K562 (cell line): ENCODE results near the gene PCDHB6. TPM values are rescaled to one million over a fixed set of nuclear protein-coding genes. Genes with fewer than 3 reads are reported as not detected.

Experiments used
- ATAC-seq: fragments of 200-7000 bp; cut with Tn5 transposase; 3 replicates; pipeline ENCODE4 v1.9.1; 2020; ENCODE audit warnings: moderate library complexity
- BruUV-seq: library from RNA; stranded (reverse); fragments of 400-500 nt; replicated peaks from 2 replicates; lab custom pipeline; 2021; lab: Mats Ljungman, UMichigan
- CTCF ChIA-PET: fragments of 300-600 bp; formaldehyde crosslinking; extraction: SDS; loops from one replicate; lab custom pipeline; 2021; ENCODE audit warnings: low intra/inter-chr PET ratio; lab: Yijun Ruan, JAX
- POLR2A ChIA-PET: fragments of 300-600, 350-650 bp; sonication (Branson Sonifier 250); formaldehyde crosslinking; extraction: SDS; loops from one replicate; lab custom pipeline; 2021; ENCODE audit warnings: antibody characterized with exemption, inconsistent platforms; lab: Yijun Ruan, JAX
- DNase-seq, 4 experiments: peaks; one replicate each; pipeline versions ENCODE4 v3.0.0 to v3.0.0-alpha.2; 2011 to 2018; ENCODE audit warnings: low spot score in 3 of 4, mixed read lengths in 3 of 4; ENCODE audit errors: extremely low read depth in 1 of 4
- FAIRE-seq: peaks from 2 replicates; lab custom pipeline; 2011; peaks lifted over from hg19 to GRCh38; lab: Jason Lieb, UNC
- H2AFZ ChIP-seq: 2 replicates; pipeline ENCODE4 v1.6.0; 2011; ENCODE audit warnings: low read depth, low read length, control low read depth, inconsistent platforms
- H3K27ac ChIP-seq: fragments of 200-600 bp; 3 replicates; pipeline ENCODE4 v1.8.0; 2011; ENCODE audit warnings: low read depth, mild to moderate bottlenecking, control low read depth, inconsistent platforms, low read length, moderate library complexity, mixed read lengths; ENCODE audit errors: extremely low read depth
- H3K27me3 ChIP-seq, 2 experiments: fragments of 300-600 bp in 1 of 2; 2 replicates in 1 of 2; 3 replicates in 1 of 2; pipeline versions ENCODE4 v1.6.0 to v1.8.0; 2011; ENCODE audit warnings: inconsistent platforms in 2 of 2, low read length in 2 of 2, mild to moderate bottlenecking in 1 of 2, mixed read lengths in 1 of 2, moderate library complexity in 1 of 2; ENCODE audit not compliant: control insufficient read depth in 2 of 2, insufficient read depth in 2 of 2
- H3K36me3 ChIP-seq: fragments of 300-600 bp; 3 replicates; pipeline ENCODE4 v1.8.0; 2011; ENCODE audit warnings: mild to moderate bottlenecking, low read length, inconsistent platforms; ENCODE audit not compliant: control insufficient read depth, insufficient read depth
- H3K4me1 ChIP-seq, 2 experiments: fragments of 200-600 bp in 1 of 2; replicated peaks in 1 of 2; 2 replicates in 1 of 2; 3 replicates in 1 of 2; pipeline versions ENCODE4 v1.5.1 to v1.8.0; 2011; ENCODE audit warnings: inconsistent platforms in 2 of 2, low read length in 2 of 2, mild to moderate bottlenecking in 1 of 2, mixed read lengths in 1 of 2, moderate library complexity in 1 of 2; ENCODE audit not compliant: control insufficient read depth in 2 of 2, insufficient read depth in 2 of 2
- H3K4me2 ChIP-seq: 2 replicates; pipeline ENCODE4 v1.6.1; 2011; ENCODE audit warnings: low read length, control low read depth, inconsistent platforms, mixed read lengths; ENCODE audit not compliant: insufficient read depth
- H3K4me3 ChIP-seq: fragments of 200-600 bp; sonication (generic), shearing (Covaris generic); 2 replicates; pipeline ENCODE4 v1.5.1; 2016; ENCODE audit warnings: control low read depth, inconsistent platforms
- H3K79me2 ChIP-seq: fragments of 200-600 bp; 3 replicates; pipeline ENCODE4 v1.8.0; 2011; ENCODE audit warnings: low read length, inconsistent platforms; ENCODE audit not compliant: control insufficient read depth, insufficient read depth
- H3K9ac ChIP-seq, 2 experiments: 2 replicates each; pipeline versions ENCODE4 v1.6.0 to v1.6.1; 2011; ENCODE audit warnings: low read depth in 2 of 2, low read length in 2 of 2, control low read depth in 1 of 2, inconsistent platforms in 1 of 2, mild to moderate bottlenecking in 1 of 2, mixed read lengths in 1 of 2; ENCODE audit not compliant: insufficient read depth in 1 of 2
- H3K9me1 ChIP-seq: one replicate; pipeline ENCODE4 v1.6.0; 2011; ENCODE audit warnings: inconsistent platforms, mild to moderate bottlenecking, low read length, moderate library complexity; ENCODE audit not compliant: control insufficient read depth, insufficient read depth
- H3K9me3 ChIP-seq: replicated peaks from 2 replicates; pipeline ENCODE4 v1.5.1; 2011; ENCODE audit warnings: low read depth, low read length, inconsistent platforms; ENCODE audit not compliant: control insufficient read depth, insufficient read depth
- H4K20me1 ChIP-seq: replicated peaks from 2 replicates; pipeline ENCODE4 v1.6.1; 2011; ENCODE audit warnings: low read length, inconsistent platforms, mixed read lengths; ENCODE audit not compliant: control insufficient read depth, insufficient read depth
- GTF2A2 ChIP-seq: IDR thresholded peaks from 2 replicates; pipeline ENCODE4 v1.6.1; 2016; ENCODE audit warnings: mild to moderate bottlenecking, missing genetic modification characterization, missing compliant biosample characterization
- ZFP1 ChIP-seq: fragments of 450-650 bp; formaldehyde crosslinking; IDR thresholded peaks from 2 replicates; pipeline ENCODE4 v1.4.0; 2020; ENCODE audit warnings: mild to moderate bottlenecking, mixed read lengths
- ZNF239 ChIP-seq: fragments of 250-450 bp; sonication (Bioruptor Pico); IDR thresholded peaks from 2 replicates; pipeline ENCODE4 v1.4.0; 2020; ENCODE audit warnings: mild to moderate bottlenecking
- ZNF512 ChIP-seq: IDR thresholded peaks from 2 replicates; pipeline ENCODE4 v1.6.1; 2016; ENCODE audit warnings: missing genetic modification characterization, missing compliant biosample characterization
- WGBS: fragments of 100-300 bp; shearing (Covaris generic); methylation state at CpG from one replicate; pipeline ENCODE4 v1.1.6; 2016; ENCODE audit warnings: low coverage, mixed read lengths; ENCODE audit not compliant: insufficient coverage; ENCODE audit errors: missing lambda C conversion rate; 5-methylcytosine and 5-hydroxymethylcytosine counted together
- in situ Hi-C: fragments of 300-500 bp; cut with MboI; formaldehyde crosslinking; loops from 4 replicates; pipeline ENCODE4 v1.15.0; 2018; ENCODE audit warnings: inconsistent platforms, mixed read lengths
- intact Hi-C: fragments of 100-400 bp; cut with micrococcal nuclease; formaldehyde crosslinking; loops from 2 replicates; pipeline ENCODE4 v1.14.2; 2022
- polyA plus RNA-seq, 8 experiments: library from polyadenylated mRNA; depleted of rRNA in 4 of 8; stranded (reverse) in 5 of 8; unstranded in 3 of 8; fragments of >200 nt; fragmentation: Nextera tagmentation in 2 of 8; fragmentation: Illumina TruSeq in 1 of 8; extraction: Ambion mirVana in 2 of 8; extraction: Trizol in 1 of 8; gene quantifications; 2 replicates each; pipeline versions ENCODE4 v1.2.1 to v1.2.3, GENCODE V29; 2011 to 2014; ENCODE audit warnings: inconsistent platforms in 1 of 8, missing spikeins in 1 of 8
- total RNA-seq, 7 experiments: library from RNA; depleted of rRNA in 6 of 7; stranded (reverse); fragments of >200 nt in 6 of 7; fragmentation: Illumina TruSeq in 2 of 7; extraction: Trizol in 2 of 7; gene quantifications; 2 replicates each; pipeline versions ENCODE4 v1.2.1 to v1.2.3, GENCODE V29; 2011 to 2021; ENCODE audit warnings: low replicate concordance in 1 of 7

Gene PCDHB6
- total and polyA plus RNA-seq, 9 of the 15 experiments (the other 6 are each of a cell fraction or from before 2014, with no cell fraction given) = not detected

GRCh38 chr5:141196363-141196762 is 46.5 kb downstream of the PCDHB6 start:
- Histone ChIP-seq H3K36me3 (no peaks in the 10 kb centered on the region), H3K4me2 (no peak overlapping the region), H3K4me1 (no peaks in the 10 kb centered on the region), H3K9me1 (no peaks in the 10 kb centered on the region), H3K27me3 (no peaks in the 10 kb centered on the region), H3K9me3 (no peaks in the 10 kb centered on the region), H3K9ac (no peak overlapping the region), H2AFZ (no peak overlapping the region), H4K20me1 (no peaks in the 10 kb centered on the region), H3K4me3 (no peak overlapping the region), H3K27ac (no peak overlapping the region), H3K79me2 (no peaks in the 10 kb centered on the region)
- DNase-seq (no peak), ATAC-seq (no peak), FAIRE-seq (no peak)
- in situ Hi-C loops = no loop called here
- TF ChIP-seq ZNF239 (no peak), ZNF512 (tag) (no peak), ZFP1 (CRISPR knock-in tag) (peak; percentile 73; the same call in 1 of the 2 replicates), GTF2A2 (tag) (no peak)
- intact Hi-C loops = no loop called here
- ChIA-PET CTCF (no interaction called here), POLR2A (interaction anchor here (0.6 to 1.0 kb wide), 2 partner anchors 47 to 65 kb away, joined by 3 read pairs; no protein-coding TSS in a partner anchor)
- BruUV-seq = no TSS peak
- WGBS = 0% methylated on average over 3 of the region's 3 CpGs
